Measurements from ENCODE around the gene RAD51B.

Gene RAD51B

DNA sequence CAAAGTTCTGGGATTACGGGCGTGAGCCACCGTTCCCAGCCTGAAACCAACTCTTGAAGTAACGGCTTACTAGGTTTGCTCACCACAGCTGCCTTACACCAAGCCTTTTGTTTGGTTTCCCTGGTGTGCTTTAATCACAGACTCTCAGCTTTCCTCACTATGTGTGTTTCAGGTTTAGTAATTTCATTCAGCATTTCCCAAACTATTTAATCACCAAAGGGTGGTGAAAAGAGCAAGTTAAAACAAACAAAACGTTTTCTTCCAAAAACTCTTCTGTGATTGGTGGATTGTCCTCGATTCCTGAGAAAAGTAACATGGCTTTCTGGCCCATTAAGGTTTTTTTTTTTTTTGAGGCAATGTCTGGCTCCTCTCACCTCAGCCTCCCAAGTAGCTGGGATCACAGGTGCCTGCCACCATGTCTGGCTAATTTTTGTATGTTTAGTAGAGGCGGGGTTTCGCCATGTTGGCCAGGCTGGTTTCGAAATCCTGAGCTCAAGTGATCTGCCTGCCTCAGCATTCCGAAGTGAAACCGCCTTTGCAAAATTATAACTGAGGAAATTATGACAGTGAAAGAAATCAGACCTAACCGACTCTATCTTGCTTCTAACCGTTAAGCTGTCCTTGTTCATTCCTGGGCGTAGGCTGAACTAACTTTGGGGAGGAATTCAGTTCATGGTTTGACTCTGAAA is 1.7 kb upstream of the RAD51B start:
- TF ChIP-seq, protein P1, sequence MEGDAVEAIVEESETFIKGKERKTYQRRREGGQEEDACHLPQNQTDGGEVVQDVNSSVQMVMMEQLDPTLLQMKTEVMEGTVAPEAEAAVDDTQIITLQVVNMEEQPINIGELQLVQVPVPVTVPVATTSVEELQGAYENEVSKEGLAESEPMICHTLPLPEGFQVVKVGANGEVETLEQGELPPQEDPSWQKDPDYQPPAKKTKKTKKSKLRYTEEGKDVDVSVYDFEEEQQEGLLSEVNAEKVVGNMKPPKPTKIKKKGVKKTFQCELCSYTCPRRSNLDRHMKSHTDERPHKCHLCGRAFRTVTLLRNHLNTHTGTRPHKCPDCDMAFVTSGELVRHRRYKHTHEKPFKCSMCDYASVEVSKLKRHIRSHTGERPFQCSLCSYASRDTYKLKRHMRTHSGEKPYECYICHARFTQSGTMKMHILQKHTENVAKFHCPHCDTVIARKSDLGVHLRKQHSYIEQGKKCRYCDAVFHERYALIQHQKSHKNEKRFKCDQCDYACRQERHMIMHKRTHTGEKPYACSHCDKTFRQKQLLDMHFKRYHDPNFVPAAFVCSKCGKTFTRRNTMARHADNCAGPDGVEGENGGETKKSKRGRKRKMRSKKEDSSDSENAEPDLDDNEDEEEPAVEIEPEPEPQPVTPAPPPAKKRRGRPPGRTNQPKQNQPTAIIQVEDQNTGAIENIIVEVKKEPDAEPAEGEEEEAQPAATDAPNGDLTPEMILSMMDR (IDR thresholded peaks at IDR 0.05) = no peak

DNA sequence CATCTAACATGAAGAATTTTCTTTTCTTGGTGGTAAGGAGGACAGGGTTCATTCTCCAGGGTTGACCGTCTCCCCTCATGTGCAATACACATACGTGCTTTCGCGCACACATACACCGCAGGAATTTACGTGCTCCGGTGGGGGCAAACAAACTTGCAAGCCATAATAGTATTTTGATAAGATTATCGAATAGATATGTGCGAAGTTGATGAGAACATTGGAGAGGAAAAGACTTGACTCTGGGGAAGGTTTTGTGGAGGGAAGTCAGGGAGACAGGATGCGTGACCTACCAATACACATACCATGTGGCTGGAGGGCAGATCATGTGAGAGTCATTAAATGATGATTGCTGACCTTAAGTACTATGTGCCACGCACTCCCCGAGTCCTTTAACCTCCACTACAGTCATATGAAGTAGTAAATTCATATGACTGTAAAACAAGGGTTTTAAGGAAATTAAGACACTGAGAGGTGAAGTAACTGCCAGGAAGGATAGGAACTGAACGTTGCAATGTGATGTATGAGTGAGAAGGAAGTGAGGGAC is 921 bp downstream of the RAD51B start:
- TF ChIP-seq, protein P1 (IDR thresholded peaks at IDR 0.05) = no peak

DNA sequence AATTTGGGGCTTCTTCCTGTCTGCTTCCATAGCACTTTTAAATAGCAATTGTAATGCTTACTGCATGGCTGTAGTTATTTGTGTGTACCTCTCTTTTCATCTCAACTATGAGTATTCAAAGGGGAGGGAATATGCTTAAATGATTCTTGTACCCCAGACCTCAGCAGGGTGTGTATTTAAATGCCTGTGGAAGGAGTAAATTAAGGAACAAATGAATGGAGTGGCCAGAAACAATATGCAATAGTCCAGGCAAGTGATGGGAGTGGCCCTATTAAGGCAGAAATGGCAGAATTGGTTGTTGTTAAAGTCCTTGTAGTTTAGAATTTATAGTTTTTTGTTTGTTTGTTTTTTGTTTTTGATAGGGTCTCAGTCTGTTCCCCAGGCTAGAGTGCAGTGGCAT is 1.5 kb downstream of the RAD51B start:
- TF ChIP-seq, protein P1 (IDR thresholded peaks at IDR 0.05) = no peak

DNA sequence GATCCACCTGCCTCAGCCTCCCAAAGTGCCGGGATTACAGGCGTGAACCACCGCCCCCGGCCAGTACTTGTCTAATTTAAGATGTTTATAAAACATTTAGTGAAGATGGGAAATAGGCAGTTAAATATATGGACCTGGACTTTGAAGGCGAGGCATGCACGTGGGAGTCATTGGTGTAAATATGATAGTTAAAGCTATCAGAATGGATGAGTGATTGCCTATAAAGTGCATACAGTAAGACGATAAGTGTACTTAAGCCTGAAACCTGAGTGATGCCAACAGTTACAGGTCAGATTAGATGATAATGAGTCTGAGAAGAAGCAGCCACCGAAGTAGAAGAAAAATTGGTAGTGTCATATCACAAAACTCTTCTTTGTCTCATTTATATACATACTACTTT is 11.5 kb downstream of the RAD51B start:
- TF ChIP-seq, protein P1 (IDR thresholded peaks at IDR 0.05) = no peak

DNA sequence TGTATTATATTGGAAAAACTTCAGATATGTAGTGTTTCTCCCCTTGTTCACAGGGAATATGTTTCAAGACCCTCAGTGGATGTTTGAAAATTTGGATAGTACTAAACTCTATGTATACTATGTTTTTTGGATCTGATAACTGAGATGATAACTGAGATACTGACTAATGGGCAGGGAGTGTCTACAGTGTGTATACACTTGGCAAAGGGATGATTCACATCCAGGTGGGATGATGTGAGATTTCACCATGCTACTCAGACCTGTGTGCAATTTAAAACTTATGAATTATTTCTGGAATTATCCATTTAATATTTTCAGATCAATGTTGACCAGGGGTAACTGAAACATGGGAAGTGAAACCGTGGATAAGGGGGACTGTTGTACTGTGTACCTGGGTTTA is 13.8 kb downstream of the RAD51B start:
- TF ChIP-seq, protein P1 (IDR thresholded peaks at IDR 0.05) = no peak

DNA sequence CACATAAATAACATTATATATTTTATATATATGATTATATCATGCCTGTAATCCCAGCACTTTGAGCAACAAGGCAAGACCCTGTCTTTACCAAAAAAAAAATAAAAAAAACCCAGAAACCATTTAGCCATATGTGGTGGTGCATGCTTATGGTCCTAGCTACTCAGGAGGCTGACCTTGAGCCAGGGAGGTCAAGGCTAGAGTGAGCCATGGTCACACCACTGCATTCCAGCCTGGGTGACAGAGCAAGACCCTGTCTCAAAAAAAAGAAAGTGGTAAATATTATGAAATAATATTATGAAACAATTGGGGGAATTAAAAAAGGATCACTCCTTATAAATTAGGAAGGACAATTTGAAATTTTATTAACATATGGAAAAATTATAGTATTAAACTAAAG is 16.0 kb downstream of the RAD51B start:
- TF ChIP-seq, protein P1 (IDR thresholded peaks at IDR 0.05) = no peak

DNA sequence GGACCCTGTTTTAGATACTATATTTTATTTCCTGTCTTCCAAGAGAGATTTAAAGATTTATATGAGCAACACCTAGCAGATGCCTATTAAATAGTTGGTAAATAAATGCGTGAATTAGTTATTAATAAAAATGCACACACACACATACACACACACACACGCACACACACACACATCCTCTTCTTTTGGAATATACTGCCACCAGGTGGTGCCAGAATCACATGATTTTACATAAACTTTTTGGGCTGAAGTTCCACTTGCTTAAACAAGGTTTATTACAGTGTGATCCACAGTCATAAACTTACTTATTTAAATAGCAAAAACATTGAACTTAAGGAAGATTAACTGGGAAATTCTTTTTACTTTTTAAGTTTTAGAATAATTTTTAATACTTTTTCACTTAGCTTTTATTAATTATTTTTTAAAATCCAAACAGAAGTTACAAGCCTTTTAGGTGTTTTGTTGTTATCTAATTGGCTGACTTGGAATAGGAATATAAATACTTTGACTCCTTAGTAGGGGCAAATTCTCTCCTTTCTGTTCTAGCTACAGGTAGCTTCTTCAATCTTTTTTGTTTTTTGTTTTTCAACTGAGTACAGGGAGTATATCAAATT is 17.5 kb downstream of the RAD51B start:
- TF ChIP-seq, protein P1 (IDR thresholded peaks at IDR 0.05) = peak; percentile 73
